Amniotic stem cell (primary cell): Measurements from ENCODE around the gene ADAMTS8.

Experiments used
- DNase-seq: peaks from one replicate; lab custom pipeline; 2025; lab: John Stamatoyannopoulos, UW

ADAMTS8 gene, protein sequence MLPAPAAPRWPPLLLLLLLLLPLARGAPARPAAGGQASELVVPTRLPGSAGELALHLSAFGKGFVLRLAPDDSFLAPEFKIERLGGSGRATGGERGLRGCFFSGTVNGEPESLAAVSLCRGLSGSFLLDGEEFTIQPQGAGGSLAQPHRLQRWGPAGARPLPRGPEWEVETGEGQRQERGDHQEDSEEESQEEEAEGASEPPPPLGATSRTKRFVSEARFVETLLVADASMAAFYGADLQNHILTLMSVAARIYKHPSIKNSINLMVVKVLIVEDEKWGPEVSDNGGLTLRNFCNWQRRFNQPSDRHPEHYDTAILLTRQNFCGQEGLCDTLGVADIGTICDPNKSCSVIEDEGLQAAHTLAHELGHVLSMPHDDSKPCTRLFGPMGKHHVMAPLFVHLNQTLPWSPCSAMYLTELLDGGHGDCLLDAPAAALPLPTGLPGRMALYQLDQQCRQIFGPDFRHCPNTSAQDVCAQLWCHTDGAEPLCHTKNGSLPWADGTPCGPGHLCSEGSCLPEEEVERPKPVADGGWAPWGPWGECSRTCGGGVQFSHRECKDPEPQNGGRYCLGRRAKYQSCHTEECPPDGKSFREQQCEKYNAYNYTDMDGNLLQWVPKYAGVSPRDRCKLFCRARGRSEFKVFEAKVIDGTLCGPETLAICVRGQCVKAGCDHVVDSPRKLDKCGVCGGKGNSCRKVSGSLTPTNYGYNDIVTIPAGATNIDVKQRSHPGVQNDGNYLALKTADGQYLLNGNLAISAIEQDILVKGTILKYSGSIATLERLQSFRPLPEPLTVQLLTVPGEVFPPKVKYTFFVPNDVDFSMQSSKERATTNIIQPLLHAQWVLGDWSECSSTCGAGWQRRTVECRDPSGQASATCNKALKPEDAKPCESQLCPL

GRCh38 chr11:130428316-130429119 is at the start of gene ADAMTS8:
TSS of gene ADAMTS8 (minus strand) at chr11:130428609. CDS start at chr11:130428286, 323 bp downstream.
- no peak for DNase-seq

GRCh38 chr11:130477586-130478203 is 49.3 kb upstream of the ADAMTS8 start:
- no peak for DNase-seq

- no peak for DNase-seq
Observed at GRCh38 chr11:130476922-130477491, 48.6 kb upstream of the ADAMTS8 start.

DNA sequence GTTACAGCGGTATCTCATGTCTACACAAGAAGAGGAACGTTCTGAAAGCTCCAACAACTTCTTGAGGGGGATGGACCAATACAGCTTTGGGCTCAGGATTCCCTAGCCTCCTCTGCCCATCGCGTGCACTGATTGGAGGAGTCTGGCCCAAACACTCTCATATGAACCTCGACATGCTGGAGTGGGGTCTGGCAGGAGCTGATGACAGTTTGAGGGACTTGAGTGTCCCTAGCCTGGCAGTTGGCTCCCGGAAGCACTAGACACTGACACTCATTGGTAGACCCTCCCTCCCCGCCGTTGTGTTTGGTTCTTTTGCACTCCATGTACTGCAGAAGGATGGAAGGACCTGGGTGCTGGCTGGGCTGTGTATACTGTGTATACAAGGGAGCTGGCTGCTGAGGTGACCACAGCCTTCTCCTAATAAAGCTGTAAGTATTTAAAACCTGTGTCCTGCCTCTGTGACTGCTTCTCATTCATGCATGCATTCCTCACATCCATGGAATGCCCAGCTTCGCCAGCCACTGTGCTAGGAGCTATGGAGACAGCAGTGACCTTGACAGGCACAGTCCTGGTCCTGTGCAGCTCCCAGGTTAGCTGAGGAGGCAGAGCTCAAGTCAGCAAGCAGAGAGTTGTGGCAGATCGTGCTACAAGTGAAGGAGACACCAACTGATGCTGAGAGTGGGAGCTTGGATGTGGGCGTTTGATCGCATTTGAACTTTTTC is 48.0 kb upstream of the ADAMTS8 start:
- no peak for DNase-seq

GRCh38 chr11:130475426-130476053 is 47.1 kb upstream of the ADAMTS8 start:
- DNase-seq = no peak

DNA sequence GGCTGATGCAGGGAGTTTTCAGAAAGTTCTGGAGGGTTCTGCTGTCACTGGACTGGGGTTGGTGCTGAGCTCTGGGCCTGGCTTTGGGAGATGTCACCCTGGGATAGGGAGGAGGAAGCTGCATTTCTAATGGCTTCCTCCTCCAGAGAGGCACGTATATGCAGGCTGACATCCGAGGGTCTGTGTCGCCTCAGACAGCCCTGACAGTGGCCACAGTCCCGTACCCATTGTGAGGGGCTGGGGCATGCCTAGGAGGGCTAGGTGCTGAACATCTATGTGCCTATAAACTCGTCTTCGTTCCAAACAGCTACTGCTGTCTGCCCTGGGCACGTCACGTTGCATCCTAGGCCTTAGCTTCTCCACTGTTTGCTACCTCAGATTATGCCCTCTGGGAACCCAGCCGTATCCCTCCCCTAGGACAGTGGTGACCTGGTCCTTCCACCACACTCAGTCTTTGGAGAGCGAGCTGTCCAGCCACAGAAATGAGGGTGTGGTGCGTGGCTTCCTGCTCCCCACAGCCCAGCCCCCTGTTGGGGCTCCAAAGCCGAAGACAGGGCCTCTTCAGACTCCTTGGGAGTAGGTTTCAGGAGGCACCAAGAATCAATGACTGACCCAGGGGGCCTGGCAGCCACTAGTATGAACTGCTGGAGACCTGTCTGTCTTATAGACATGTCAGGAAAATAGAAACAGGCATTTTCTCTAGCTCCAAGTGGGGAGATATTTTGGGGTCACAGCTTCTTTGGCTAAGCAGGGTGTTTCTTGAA is 46.4 kb upstream of the ADAMTS8 start:
- DNase-seq = no peak

GRCh38 chr11:130473795-130474377 is 45.5 kb upstream of the ADAMTS8 start:
- no peak for DNase-seq

- no peak for DNase-seq
Observed at GRCh38 chr11:130473056-130473794, 44.8 kb upstream of the ADAMTS8 start.

DNA sequence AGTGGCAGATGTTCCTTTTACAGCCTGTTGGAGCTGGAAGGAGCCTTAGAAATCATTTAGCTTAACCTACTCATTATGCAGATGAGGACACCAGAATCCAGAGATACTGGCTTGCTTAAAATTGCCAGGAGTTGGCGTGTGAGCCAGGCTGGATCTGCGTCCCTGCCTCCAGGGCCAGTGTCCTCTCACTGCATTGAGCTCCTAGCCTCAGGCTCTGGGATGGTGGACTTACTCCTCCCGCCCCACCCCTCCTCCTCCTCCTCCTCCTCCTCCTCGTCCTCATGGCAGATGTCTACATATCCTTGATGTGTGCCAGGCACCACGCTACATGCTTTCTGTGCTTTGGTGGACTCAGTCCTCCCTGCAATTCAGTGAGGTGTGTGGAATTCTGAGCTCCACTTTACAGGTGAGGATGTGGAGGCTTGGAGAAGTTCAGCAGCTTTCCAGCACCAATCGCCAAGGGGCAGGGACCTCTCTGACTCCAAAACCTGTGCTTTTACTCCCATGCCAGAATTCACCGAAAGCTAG is 44.1 kb upstream of the ADAMTS8 start:
- DNase-seq = no peak

DNA sequence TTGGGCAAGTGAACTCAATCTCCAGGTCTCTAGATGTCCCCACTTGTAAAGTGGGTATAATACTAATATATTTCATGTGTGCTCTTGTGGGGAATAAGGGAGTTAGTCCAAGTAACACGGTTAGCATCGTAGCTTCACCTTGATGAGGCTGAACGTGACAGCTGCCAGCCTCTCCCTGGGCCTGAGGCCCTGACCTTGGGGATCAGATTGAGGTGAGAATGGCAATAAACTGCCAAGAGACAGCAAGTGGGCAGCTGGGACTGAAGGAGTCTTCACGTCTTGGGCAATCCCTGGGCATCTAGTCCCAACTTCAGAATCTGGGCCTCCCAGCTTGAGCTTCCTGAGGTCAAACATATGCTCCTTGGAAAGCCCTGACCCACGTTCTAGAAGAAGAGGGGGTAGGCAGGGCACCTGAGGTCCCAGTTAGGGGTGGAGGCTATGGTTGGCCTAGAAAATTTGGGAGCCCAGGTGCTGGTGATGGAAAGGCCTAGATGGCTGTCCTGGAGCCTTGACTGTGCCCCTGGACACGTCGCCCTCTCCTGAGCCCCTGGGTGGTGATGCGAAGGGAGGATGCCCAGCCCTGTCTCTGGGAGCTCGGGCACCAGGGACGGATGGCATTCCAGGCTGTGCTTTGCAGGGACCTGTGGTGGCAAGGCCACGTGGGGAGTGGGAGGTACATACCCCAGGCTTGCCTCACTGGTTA is 43.5 kb upstream of the ADAMTS8 start:
- no peak for DNase-seq

DNA sequence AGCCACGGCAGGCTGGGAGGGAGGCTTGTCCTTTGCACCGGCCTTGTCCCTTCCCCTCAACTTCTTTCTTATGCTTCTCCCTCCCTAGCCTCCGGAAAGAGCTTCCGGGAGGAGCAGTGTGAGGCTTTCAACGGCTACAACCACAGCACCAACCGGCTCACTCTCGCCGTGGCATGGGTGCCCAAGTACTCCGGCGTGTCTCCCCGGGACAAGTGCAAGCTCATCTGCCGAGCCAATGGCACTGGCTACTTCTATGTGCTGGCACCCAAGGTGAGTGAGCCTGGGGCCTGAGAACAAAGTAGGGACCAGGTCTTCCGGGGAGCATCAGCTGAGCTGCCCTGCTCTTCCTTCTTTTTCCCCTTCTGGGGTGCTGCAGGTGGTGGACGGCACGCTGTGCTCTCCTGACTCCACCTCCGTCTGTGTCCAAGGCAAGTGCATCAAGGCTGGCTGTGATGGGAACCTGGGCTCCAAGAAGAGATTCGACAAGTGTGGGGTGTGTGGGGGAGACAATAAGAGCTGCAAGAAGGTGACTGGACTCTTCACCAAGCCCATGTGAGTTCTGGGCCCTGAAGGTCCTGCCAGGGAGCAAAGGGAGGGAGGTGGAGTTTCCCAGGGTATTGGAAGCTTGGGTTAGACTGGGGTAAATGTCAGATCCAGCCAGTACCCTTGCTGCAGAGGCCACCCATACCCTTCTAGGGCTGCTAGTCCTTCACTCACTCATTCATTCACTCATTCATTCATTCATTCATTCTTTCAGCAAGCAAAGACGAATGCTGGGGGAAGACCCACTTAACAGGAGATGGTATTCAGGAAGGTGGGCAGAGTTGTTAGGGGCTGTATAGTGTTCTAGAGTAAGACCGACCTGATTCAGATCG is 42.7 kb upstream of the ADAMTS8 start:
- no peak for DNase-seq

DNA sequence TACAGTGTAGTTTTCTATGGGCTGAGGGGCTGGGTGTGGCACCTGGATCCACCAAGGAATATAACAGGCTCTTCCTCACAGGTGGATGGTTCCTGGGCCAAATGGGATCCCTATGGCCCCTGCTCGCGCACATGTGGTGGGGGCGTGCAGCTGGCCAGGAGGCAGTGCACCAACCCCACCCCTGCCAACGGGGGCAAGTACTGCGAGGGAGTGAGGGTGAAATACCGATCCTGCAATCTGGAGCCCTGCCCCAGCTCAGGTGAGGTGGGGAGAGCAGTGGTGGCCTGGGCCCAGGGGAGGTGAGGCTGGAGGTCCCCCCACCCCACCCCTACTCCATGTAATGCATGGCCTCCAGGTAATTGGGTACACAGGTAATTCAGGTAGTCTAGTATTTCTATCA is 40.8 kb upstream of the ADAMTS8 start:
- no peak for DNase-seq

- DNase-seq = no peak
Observed at GRCh38 chr11:130467116-130467900, 38.9 kb upstream of the ADAMTS8 start.

GRCh38 chr11:130465263-130465662 is 36.9 kb upstream of the ADAMTS8 start:
- DNase-seq = no peak

- no peak for DNase-seq
Observed at GRCh38 chr11:130464291-130464812, 35.9 kb upstream of the ADAMTS8 start.
